Natural killer cell (primary cell): Measurements from ENCODE around the gene DGKE. TPM values are rescaled to one million over a fixed set of nuclear protein-coding genes. Genes with fewer than 3 reads are reported as not detected.

Experiments used
- ATAC-seq, 3 donors: fragments of 150-1000 bp in 2 of 3; fragments of 200-7000 bp in 1 of 3; cut with Tn5 transposase; 1 replicate in 1 of 3; 2 replicates in 2 of 3; pipeline ENCODE4 v1.10.0; 2021; ENCODE audit warnings: mild to moderate bottlenecking in 2 of 3, moderate library complexity in 2 of 3
- DNase-seq, 2 donors: peaks; one replicate each; pipeline versions ENCODE4 v3.0.0 to v3.0.0-alpha.2; 2013 to 2021; ENCODE audit warnings: mixed read lengths in 1 of 2
- H3K27ac ChIP-seq: one replicate; pipeline ENCODE4 v1.5.1; 2013; ENCODE audit warnings: mild to moderate bottlenecking, low read length
- H3K27me3 ChIP-seq: one replicate; pipeline ENCODE4 v1.6.1; 2013; ENCODE audit warnings: low read length; ENCODE audit not compliant: control insufficient read depth, insufficient read depth
- H3K36me3 ChIP-seq: one replicate; pipeline ENCODE4 v1.6.1; 2013; ENCODE audit warnings: low read length; ENCODE audit not compliant: control insufficient read depth, insufficient read depth
- H3K4me1 ChIP-seq: one replicate; pipeline ENCODE4 v1.6.1; 2013; ENCODE audit warnings: low read length; ENCODE audit not compliant: control insufficient read depth, insufficient read depth
- H3K4me3 ChIP-seq: one replicate; pipeline ENCODE4 v1.5.1; 2013; ENCODE audit warnings: low read length
- H3K9me3 ChIP-seq: one replicate; pipeline ENCODE4 v1.6.1; 2013; ENCODE audit warnings: low read length; ENCODE audit not compliant: control insufficient read depth, insufficient read depth
- H3K27ac Mint-ChIP-seq, 2 donors: one replicate each; pipeline ENCODE4 v1.8.0; 2022; ENCODE audit warnings: mild to moderate bottlenecking in 2 of 2, mixed read lengths in 2 of 2, moderate library complexity in 1 of 2
- H3K27me3 Mint-ChIP-seq, 2 donors: one replicate each; pipeline ENCODE4 v1.8.0; 2022; ENCODE audit warnings: low read depth in 2 of 2, mixed read lengths in 2 of 2
- H3K36me3 Mint-ChIP-seq: one replicate; pipeline ENCODE4 v1.8.0; 2022; ENCODE audit warnings: mixed read lengths
- H3K4me1 Mint-ChIP-seq, 2 donors: one replicate each; pipeline ENCODE4 v1.8.0; 2022; ENCODE audit warnings: mixed read lengths in 2 of 2
- H3K4me3 Mint-ChIP-seq: one replicate; pipeline ENCODE4 v1.8.0; 2022; ENCODE audit warnings: mild to moderate bottlenecking, moderate library complexity, mixed read lengths
- H3K9me3 Mint-ChIP-seq, 2 donors: one replicate each; pipeline ENCODE4 v1.8.0; 2022; ENCODE audit warnings: mixed read lengths in 2 of 2
- CTCF ChIP-seq: fragments of 200-600 bp; IDR thresholded peaks from one replicate; pipeline ENCODE4 v1.8.0; 2022; ENCODE audit warnings: antibody characterized with exemption
- WGBS: methylation state at CpG from one replicate; pipeline ENCODE4 v1.1.7; 2013; ENCODE audit warnings: missing lambda C conversion rate; ENCODE audit not compliant: insufficient coverage; 5-methylcytosine and 5-hydroxymethylcytosine counted together
- intact Hi-C: fragments of 100-400 bp; cut with micrococcal nuclease; formaldehyde crosslinking; loops from one replicate; pipeline ENCODE4 v1.14.2; 2022
- total RNA-seq, 4 donors: library from RNA; stranded (reverse); fragments of 120-200 nt in 1 of 4; gene quantifications; one replicate each; pipeline versions ENCODE4 v1.2.3 to v1.2.4, GENCODE V29; 2013 to 2022

Gene DGKE
- total RNA-seq, 3 donors from 2014 or later (not counting 1 experiment from before 2014, with no cell fraction given): 19.3 to 31.0 (median 29.5) TPM

- H3K4me3 ChIP-seq: peak overlapping the region; percentile 77
- ATAC-seq: peak; percentile 49 to 60 (median 52)
- under 1% methylated on average over 95 of the region's 95 CpGs for WGBS
- Mint-ChIP-seq H3K4me3 (peak overlapping the region; percentile 89), H3K9me3 (no peaks in the 10 kb centered on the region), H3K27ac (peak overlapping the region; percentile 68 to 87), H3K4me1 (peaks cover 37 to 48% of the 10 kb centered on the region in 2 donors), H3K36me3 (no peaks in the 10 kb centered on the region), H3K27me3 (no peaks in the 10 kb centered on the region)
- H3K9me3 ChIP-seq: no peaks in the 10 kb centered on the region
- DNase-seq: peak; percentile 40 to 82
- H3K4me1 ChIP-seq: peaks cover 20% of the 10 kb centered on the region
- peak overlapping the region; percentile 78 for H3K27ac ChIP-seq
- intact Hi-C loops: loop anchor here (5.0 kb wide), 1 partner anchor 129 kb away; the partner anchor contains the start of gene COIL
- H3K27me3 ChIP-seq: no peaks in the 10 kb centered on the region
- no peaks in the 10 kb centered on the region for H3K36me3 ChIP-seq
- TF ChIP-seq CTCF: no peak
These were observed 718 bp upstream of the DGKE start for GRCh38 chr17:56833057-56833808.

DNA sequence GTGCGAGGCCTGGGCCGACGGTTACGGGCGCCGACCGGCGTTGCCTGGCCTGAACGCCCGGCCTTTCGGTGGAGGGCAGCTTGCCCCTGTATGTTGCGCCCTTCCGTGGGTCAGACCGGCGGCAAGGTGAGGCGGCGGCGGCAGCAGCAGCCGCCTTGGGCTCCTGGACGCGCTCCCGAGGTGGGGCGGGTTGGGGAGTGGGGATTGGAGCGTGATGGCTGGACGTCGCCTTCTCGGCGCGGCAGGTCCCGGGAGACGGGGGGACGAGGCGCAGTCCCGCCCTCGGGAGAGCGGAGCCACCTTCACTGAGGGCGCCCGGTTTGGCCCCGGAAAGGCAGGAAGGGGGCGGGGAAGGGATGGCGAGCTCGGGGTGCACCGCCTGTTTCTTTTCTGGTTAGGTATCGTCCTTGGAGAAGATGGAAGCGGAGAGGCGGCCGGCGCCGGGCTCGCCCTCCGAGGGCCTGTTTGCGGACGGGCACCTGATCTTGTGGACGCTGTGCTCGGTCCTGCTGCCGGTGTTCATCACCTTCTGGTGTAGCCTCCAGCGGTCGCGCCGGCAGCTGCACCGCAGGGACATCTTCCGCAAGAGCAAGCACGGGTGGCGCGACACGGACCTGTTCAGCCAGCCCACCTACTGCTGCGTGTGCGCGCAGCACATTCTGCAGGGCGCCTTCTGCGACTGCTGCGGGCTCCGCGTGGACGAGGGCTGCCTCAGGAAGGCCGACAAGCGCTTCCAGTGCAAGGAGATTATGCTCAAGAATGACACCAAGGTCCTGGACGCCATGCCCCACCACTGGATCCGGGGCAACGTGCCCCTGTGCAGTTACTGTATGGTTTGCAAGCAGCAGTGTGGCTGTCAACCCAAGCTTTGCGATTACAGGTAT, 671 bp downstream of the DGKE start:
- peak; percentile 55 to 84 for DNase-seq
- peak overlapping the region; percentile 84 for H3K4me3 ChIP-seq
- H3K4me1 ChIP-seq: peaks cover 20% of the 10 kb centered on the region
- Mint-ChIP-seq H3K27ac (peak overlapping the region; percentile 86 to 87), H3K4me3 (peak overlapping the region; percentile 97), H3K36me3 (no peaks in the 10 kb centered on the region), H3K4me1 (peaks cover 41 to 52% of the 10 kb centered on the region in 2 donors), H3K27me3 (no peaks in the 10 kb centered on the region), H3K9me3 (no peaks in the 10 kb centered on the region)
- 1% methylated on average over 81 of the region's 81 CpGs for WGBS
- H3K27ac ChIP-seq: peak overlapping the region; percentile 59
- intact Hi-C loops: loop anchor here (5.0 kb wide), 1 partner anchor 128 kb away; the partner anchor contains the start of gene COIL
- no peaks in the 10 kb centered on the region for H3K36me3 ChIP-seq
- TF ChIP-seq CTCF: no peak
- peak; percentile 1 to 33 (median 16) for ATAC-seq
- H3K9me3 ChIP-seq: no peaks in the 10 kb centered on the region
- no peaks in the 10 kb centered on the region for H3K27me3 ChIP-seq

DNA sequence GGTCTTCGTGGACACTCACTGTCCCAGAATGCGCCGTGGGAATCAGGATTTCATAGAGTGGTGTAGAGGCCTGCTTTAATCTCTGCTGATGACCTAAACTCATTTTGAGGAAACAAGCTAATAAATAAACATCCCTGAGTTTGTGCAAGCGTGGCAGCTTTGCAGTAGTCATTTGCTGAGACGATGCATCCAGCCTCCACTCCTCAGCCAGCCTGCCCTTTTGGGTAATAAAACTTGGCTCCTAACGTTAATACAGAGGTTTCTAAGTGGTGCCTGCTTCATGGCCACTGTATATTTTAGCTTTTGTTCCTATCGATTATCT, 1.3 kb downstream of the DGKE start:
- peaks cover 41 to 52% of the 10 kb centered on the region in 2 donors for H3K4me1 Mint-ChIP-seq
- peaks cover 2% of the 10 kb centered on the region for H3K36me3 ChIP-seq
- H3K4me3 Mint-ChIP-seq: peak overlapping the region; percentile 97
- intact Hi-C loops: no loop called here
- WGBS: 74% methylated on average over 6 of the region's 7 CpGs
- DNase-seq (no peak), ATAC-seq (no peak)
- no peak overlapping the region for H3K27ac ChIP-seq
- no peak for TF ChIP-seq CTCF
- H3K4me3 ChIP-seq: peak overlapping the region; percentile 84
- H3K27me3 ChIP-seq: no peaks in the 10 kb centered on the region
- no peaks in the 10 kb centered on the region for H3K36me3 Mint-ChIP-seq
- H3K9me3 Mint-ChIP-seq: no peaks in the 10 kb centered on the region
- no peaks in the 10 kb centered on the region for H3K27me3 Mint-ChIP-seq
- H3K27ac Mint-ChIP-seq: peak overlapping the region; percentile 86 to 87
- peaks cover 20% of the 10 kb centered on the region for H3K4me1 ChIP-seq
- H3K9me3 ChIP-seq: no peaks in the 10 kb centered on the region
